ENCODE results near the gene KDM8.
"Not testable (repeated sequence)": the region's sequence is repeated elsewhere in the genome, so short reads cannot be mapped to it uniquely, and the experiment has no call there.

The KDM8 gene

GRCh38 chr16:27245276-27246172, 42.2 kb downstream of the KDM8 start:
- peak; percentile 72 for DNase-seq

DNA sequence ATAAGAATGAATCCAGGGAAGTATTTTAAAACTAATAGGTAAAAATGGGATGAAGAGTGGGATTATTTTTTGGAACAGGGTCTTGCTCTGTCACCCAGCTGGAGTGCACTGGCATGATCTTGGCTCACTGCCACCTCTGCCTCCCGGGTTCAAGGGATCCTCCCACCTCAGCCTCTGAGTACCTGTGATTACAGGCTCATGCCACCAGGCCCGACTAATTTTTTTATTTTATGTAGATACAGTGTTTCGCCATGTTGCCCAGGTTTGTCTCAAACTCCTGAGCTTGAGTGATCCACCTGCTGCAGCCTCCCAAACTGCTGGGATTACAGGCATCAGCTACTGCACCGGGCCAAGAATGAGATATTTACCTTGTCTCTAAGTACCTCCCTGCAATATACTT, 43.1 kb downstream of the KDM8 start:
- DNase-seq: no peak

- DNase-seq: not testable (repeated sequence)
Observed at GRCh38 chr16:27247076-27247475, 43.8 kb downstream of the KDM8 start.

DNA sequence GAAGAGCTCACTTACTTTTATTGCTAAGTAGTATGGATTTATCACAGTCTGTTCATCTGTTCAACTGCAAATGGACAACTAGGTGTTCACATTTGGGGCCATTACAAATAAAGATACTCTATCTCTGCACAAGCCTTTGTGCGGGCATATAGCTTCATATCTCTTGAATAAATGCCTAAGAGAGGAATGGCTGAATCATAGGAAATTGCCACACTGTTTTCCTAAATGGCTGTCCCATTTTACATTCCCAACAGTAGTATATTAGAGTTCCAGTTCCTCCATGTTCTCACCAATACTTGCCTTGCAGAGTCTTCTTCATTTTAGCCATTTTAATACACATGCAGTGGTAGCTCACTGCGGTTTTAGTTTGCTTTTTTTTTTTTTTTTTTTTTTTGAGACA, 44.7 kb downstream of the KDM8 start:
- DNase-seq: no peak

- DNase-seq: not testable (repeated sequence)
Observed at GRCh38 chr16:27248886-27249285, 45.6 kb downstream of the KDM8 start.

GRCh38 chr16:27251541-27252205, 48.3 kb downstream of the KDM8 start:
- no peak for DNase-seq

DNA sequence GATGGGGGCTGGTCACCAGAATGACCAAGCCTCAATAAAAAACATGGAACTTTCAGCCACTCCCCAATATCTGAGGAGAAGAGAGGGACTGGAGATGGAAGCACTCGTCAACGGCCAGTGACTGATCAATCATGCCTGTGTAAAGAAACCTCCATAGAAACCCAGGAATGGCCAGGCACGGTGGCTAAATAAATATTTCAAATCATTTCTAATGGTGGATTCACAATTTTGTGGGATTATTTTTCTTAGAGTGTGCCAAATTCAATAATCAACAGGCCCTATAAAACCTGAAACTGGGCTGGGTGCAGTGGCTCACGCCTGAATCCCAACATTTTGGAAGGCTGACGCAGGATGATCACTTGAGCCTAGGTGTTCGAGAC, 48.9 kb downstream of the KDM8 start:
- no peak for DNase-seq

DNA sequence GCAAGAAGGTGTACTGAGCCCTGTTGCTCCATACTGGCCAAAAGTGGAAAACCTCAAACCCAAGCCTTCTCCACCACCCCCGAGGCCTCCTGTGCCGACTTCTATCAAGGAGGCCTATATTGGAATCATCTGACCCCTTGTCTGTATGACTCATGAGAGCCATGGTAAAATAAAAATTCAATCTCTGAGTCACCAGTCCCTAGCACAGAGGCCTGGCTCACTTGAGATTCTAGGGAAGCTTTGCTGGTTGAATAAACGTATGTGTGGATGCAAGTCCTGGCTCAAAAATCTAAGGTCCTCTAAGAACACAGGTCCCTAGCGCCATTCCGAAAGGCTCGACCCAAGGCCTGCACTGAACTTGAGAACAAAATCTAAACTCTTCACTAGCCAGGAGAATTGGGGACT, 50.2 kb downstream of the KDM8 start:
- peak; percentile 80 for DNase-seq

GRCh38 chr16:27254262-27254811, 51.0 kb downstream of the KDM8 start:
- DNase-seq: no peak

- DNase-seq: no peak
Observed at GRCh38 chr16:27256861-27257260, 53.5 kb downstream of the KDM8 start.

- no peak for DNase-seq
Observed at GRCh38 chr16:27257271-27257670, 53.9 kb downstream of the KDM8 start.

DNA sequence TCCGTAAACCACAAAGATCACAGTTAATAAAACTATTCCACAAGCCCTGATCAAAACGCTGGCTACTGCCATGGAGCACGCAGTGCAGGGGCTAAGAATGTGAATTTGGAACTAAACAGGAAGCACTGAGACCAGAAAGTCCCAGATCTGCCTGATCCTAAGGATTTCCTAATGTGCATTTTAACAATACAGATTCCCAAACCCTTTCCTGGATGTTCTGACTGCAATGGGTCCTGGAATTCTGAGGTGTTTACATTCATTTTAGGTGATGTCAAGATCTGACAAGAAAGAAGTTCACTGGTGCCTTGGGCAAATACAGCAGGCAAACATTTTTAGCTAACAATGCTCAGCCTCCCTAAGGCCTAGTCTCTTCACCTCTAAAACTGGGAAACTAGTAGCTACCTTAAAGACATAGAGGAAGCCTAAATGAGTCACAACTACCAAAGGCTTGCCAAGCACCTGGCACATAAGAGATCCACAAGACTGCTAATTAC, 55.0 kb downstream of the KDM8 start:
- no peak for DNase-seq

- DNase-seq: no peak
Observed at GRCh38 chr16:27259710-27260109, 56.4 kb downstream of the KDM8 start.

DNA sequence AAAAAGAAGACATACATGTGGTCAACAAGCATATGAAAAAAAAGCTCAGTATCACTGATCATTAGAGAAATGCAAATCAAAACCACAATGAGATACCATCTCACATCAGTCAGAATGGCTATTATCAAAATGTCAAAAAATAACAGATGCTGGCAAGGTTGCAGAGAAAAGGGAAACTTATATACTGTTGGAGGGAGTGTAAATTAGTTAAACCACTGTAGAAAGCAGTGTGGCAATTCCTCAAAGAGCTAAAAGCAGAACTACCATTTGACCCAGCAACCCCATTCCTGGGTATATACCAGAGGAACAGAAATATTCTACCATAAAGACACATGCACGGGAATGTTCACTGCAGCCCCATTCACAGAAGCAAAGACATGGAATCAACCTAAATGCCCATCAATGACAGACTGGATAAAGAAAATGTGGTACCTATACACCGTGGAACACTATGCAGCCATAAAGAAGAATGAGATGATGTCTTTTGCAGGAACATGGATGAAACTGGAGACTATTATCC, 59.6 kb downstream of the KDM8 start:
- not testable (repeated sequence) for DNase-seq

DNA sequence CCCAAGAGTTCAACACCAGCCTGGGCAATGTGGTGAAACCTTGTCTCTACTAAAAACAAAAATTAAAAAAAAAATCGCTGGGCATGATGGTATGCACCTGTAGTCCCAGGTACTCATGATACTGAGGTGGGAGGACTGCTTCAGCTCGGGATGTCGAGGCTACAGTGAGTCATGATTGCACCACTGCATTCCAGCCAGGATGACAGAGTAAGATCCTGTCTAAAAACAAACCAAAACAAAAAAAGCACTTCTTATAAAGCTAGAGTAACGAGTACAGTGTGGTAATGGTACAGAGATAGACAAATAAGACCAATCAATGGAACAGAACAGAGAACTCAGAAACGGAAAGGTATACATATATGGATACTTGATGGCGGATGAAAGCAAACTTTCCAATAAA, 60.8 kb downstream of the KDM8 start:
- peak; percentile 56 for DNase-seq

DNA sequence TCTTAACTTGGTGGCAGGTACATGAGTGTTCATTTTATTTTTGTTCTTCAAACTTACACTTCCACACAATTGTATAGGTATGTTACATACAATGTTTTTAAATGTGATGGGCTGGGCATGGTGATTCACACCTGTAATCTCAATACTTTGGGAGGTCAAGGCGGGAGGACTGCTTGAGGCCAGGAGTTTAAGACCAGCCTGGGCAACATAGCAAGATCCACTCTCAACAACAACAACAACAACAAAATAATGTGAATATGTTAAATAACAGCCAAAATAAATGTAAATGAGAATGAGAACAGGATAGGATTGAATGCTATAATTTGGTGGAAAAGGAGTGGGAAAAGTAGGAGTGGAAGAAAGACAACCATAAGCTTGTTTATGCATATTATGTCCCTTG, 62.7 kb downstream of the KDM8 start:
- no peak for DNase-seq

- DNase-seq: no peak
Observed at GRCh38 chr16:27267037-27267677, 63.8 kb downstream of the KDM8 start.

GRCh38 chr16:27268376-27269299, 65.3 kb downstream of the KDM8 start, which contains the start of gene NSMCE1:
TSS of gene NSMCE1 (minus strand) at chr16:27268772. CDS start at chr16:27257570, 11,202 bp downstream.
- DNase-seq: peak; percentile 96

DNA sequence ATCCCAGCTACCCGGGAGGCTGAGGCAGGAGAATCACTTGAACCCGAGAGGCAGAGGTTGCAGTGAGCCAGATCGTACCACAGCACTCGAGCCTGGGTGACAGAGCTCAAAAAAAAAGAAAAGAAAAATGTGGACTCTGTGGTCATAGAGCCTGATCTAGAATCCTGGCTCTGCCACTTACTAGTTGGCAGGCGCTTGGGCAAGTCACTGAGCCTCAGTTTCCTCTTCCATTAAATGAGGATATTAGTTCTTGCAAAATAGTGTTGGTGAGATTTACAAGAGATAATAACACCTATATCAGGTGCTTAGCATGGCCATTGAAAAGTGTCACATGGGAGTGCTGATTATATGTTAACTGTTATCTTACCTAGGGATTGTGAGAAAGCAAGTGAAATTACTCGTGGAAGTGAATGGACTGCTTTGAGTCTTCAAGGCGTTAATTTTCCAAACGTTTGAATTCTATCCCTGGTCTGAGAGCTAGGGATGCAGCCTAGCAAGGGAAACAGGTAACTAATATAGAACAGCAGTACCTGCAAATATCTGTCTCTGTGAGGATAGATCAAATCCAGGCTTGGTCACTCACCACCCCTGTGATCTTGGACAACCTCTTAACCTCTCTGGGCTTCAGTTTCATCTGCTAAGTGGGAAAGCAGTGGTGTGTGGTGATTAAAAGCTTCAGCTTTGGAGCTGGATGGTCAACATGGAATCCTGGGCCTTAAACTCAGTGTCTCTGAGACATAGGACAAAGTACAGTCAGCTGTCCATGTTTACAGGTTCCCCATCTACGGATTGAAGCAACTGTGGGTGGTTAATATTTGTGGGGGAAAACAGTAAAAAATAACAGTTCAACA, 66.2 kb downstream of the KDM8 start:
- DNase-seq: no peak

GRCh38 chr16:27270349-27270748, 67.0 kb downstream of the KDM8 start:
- no peak for DNase-seq

All from fibroblast of skin of scalp (primary cell).